CD4-positive, alpha-beta memory T cell (primary cell): ENCODE data around the gene NSRP1. TPM values are rescaled to one million over a fixed set of nuclear protein-coding genes. Genes with fewer than 3 reads are reported as not detected.

Source experiments
- CTCF ChIA-PET: fragments of 350-600 bp; sonication (Branson Sonifier 250); formaldehyde crosslinking; loops from one replicate; lab custom pipeline; 2021; ENCODE audit warnings: inconsistent platforms; ENCODE audit not compliant: partially characterized antibody; lab: Charles Lee
- POLR2A ChIA-PET: fragments of 350-600 bp; sonication (Branson Sonifier 250); formaldehyde crosslinking; loops from one replicate; lab custom pipeline; 2021; ENCODE audit not compliant: partially characterized antibody; lab: Charles Lee
- DNase-seq, 5 donors: peaks; one replicate each; pipeline versions ENCODE4 v3.0.0 to v3.0.0-alpha.2; 2020 to 2022; ENCODE audit warnings: mixed read lengths in 1 of 5
- H3K27ac ChIP-seq: one replicate; pipeline ENCODE4 v1.7.0; 2013; ENCODE audit warnings: low read depth, low read length
- H3K27me3 ChIP-seq: 2 replicates; pipeline ENCODE4 v1.7.0; 2013; ENCODE audit warnings: mild to moderate bottlenecking, low read length, moderate library complexity; ENCODE audit not compliant: insufficient read depth
- H3K36me3 ChIP-seq: 2 replicates; pipeline ENCODE4 v1.7.0; 2013; ENCODE audit warnings: mild to moderate bottlenecking, low read length, moderate library complexity; ENCODE audit not compliant: insufficient read depth
- H3K4me1 ChIP-seq: 2 replicates; pipeline ENCODE4 v1.7.0; 2013; ENCODE audit warnings: mild to moderate bottlenecking, low read length, moderate library complexity; ENCODE audit not compliant: insufficient read depth
- H3K4me3 ChIP-seq, 2 donors: one replicate each; pipeline ENCODE4 v1.7.0; 2013; ENCODE audit warnings: low read length in 2 of 2, mild to moderate bottlenecking in 1 of 2
- H3K9me3 ChIP-seq, 2 donors: one replicate each; pipeline ENCODE4 v1.7.0; 2013; ENCODE audit warnings: low read length in 2 of 2, control low read depth in 1 of 2; ENCODE audit not compliant: control insufficient read depth in 1 of 2
- H3K27ac Mint-ChIP-seq, 7 donors: one replicate each; pipeline ENCODE4 v1.8.0; 2020 to 2021; ENCODE audit warnings: mixed read lengths in 7 of 7, mild to moderate bottlenecking in 6 of 7, inconsistent platforms in 3 of 7, moderate library complexity in 3 of 7
- H3K27me3 Mint-ChIP-seq, 2 donors: one replicate each; pipeline ENCODE4 v1.8.0; 2020 to 2021; ENCODE audit warnings: mixed read lengths in 2 of 2
- H3K36me3 Mint-ChIP-seq, 2 donors: one replicate each; pipeline ENCODE4 v1.8.0; 2020 to 2021; ENCODE audit warnings: mixed read lengths in 2 of 2, inconsistent platforms in 1 of 2, mild to moderate bottlenecking in 1 of 2
- H3K4me1 Mint-ChIP-seq, 4 donors: one replicate each; pipeline ENCODE4 v1.8.0; 2020 to 2021; ENCODE audit warnings: mixed read lengths in 4 of 4, mild to moderate bottlenecking in 1 of 4
- H3K4me3 Mint-ChIP-seq, 8 donors: one replicate each; pipeline ENCODE4 v1.8.0; 2020 to 2021; ENCODE audit warnings: mixed read lengths in 8 of 8, mild to moderate bottlenecking in 7 of 8, moderate library complexity in 6 of 8, inconsistent platforms in 3 of 8
- H3K9me3 Mint-ChIP-seq, 8 donors: one replicate each; pipeline ENCODE4 v1.8.0; 2020 to 2021; ENCODE audit warnings: mixed read lengths in 8 of 8, mild to moderate bottlenecking in 5 of 8, inconsistent platforms in 3 of 8, moderate library complexity in 1 of 8
- intact Hi-C: fragments of 100-400 bp; cut with micrococcal nuclease; formaldehyde crosslinking; loops from one replicate; pipeline ENCODE4 v1.15.1; 2023
- polyA plus RNA-seq, 2 donors: library from polyadenylated mRNA; unstranded; fragments of 300-500 nt; fragmentation: Illumina TruSeq; gene quantifications; one replicate each; pipeline ENCODE4 v1.2.3, GENCODE V29; 2021
- total RNA-seq, 2 experiments: library from RNA; stranded (reverse); gene quantifications; one replicate each; pipeline ENCODE4 v1.2.3, GENCODE V29; 2021

NSRP1 gene
- total and polyA plus RNA-seq, 4 experiments from 2014 or later: 12.1 to 39.9 (median 31.8) TPM

GRCh38 chr17:30158896-30159625 lies 42.4 kb downstream of the NSRP1 start:
- Mint-ChIP-seq H3K4me3 (peak overlapping the region in 1 of 8 donors; percentile 59), H3K36me3 (peaks cover 48 to 53% of the 10 kb centered on the region in 2 donors), H3K27me3 (no peaks in the 10 kb centered on the region), H3K4me1 (peaks cover 19 to 46% (median 31%) of the 10 kb centered on the region in 4 donors), H3K27ac (peak overlapping the region in 1 of 7 donors; percentile 2), H3K9me3 (peaks cover 0 to 10% (median 6%) of the 10 kb centered on the region in 8 donors)
- CTCF ChIA-PET: no interaction called here
- no peak for DNase-seq
- Histone ChIP-seq H3K27ac (no peak overlapping the region), H3K27me3 (no peaks in the 10 kb centered on the region), H3K9me3 (no peaks in the 10 kb centered on the region), H3K4me1 (no peaks in the 10 kb centered on the region), H3K36me3 (peaks cover 3% of the 10 kb centered on the region), H3K4me3 (no peak overlapping the region)
- intact Hi-C loops: no loop called here
- POLR2A ChIA-PET: no interaction called here

GRCh38 chr17:30160419-30161172 lies 44.0 kb downstream of the NSRP1 start:
- H3K4me1 Mint-ChIP-seq: peaks cover 24 to 46% (median 32%) of the 10 kb centered on the region in 4 donors
- no peak overlapping the region for H3K27ac Mint-ChIP-seq
- no peak for DNase-seq
- no peaks in the 10 kb centered on the region for H3K9me3 ChIP-seq
- H3K4me3 Mint-ChIP-seq: no peak overlapping the region
- ChIA-PET POLR2A (no interaction called here), CTCF (no interaction called here)
- no peaks in the 10 kb centered on the region for H3K4me1 ChIP-seq
- H3K9me3 Mint-ChIP-seq: peaks cover 0 to 10% (median 6%) of the 10 kb centered on the region in 8 donors
- no peak overlapping the region for H3K4me3 ChIP-seq
- no peaks in the 10 kb centered on the region for H3K27me3 ChIP-seq
- peaks cover 3% of the 10 kb centered on the region for H3K36me3 ChIP-seq
- intact Hi-C loops: loop anchor here (10.0 kb wide), 1 partner anchor 114 kb away; no protein-coding TSS in a partner anchor
- no peaks in the 10 kb centered on the region for H3K27me3 Mint-ChIP-seq
- H3K36me3 Mint-ChIP-seq: peaks cover 48 to 56% of the 10 kb centered on the region in 2 donors
- H3K27ac ChIP-seq: no peak overlapping the region

GRCh38 chr17:30161601-30162000 lies 45.0 kb downstream of the NSRP1 start:
- Mint-ChIP-seq H3K9me3 (peaks cover 0 to 10% (median 6%) of the 10 kb centered on the region in 8 donors), H3K27me3 (no peaks in the 10 kb centered on the region), H3K27ac (no peak overlapping the region), H3K4me3 (no peak overlapping the region), H3K36me3 (peaks cover 47 to 57% of the 10 kb centered on the region in 2 donors), H3K4me1 (peaks cover 24 to 40% (median 31%) of the 10 kb centered on the region in 4 donors)
- Histone ChIP-seq H3K27me3 (no peaks in the 10 kb centered on the region), H3K4me3 (no peak overlapping the region), H3K9me3 (no peaks in the 10 kb centered on the region), H3K27ac (no peak overlapping the region), H3K36me3 (peaks cover 3% of the 10 kb centered on the region), H3K4me1 (no peaks in the 10 kb centered on the region)
- POLR2A ChIA-PET: no interaction called here
- intact Hi-C loops: loop anchor here (10.0 kb wide), 1 partner anchor 113 kb away; no protein-coding TSS in a partner anchor
- CTCF ChIA-PET: interaction anchor here (2.4 kb wide), 1 partner anchor 57 kb away, joined by 9 read pairs; no protein-coding TSS in a partner anchor
- no peak for DNase-seq

GRCh38 chr17:30164531-30164930 lies 47.9 kb downstream of the NSRP1 start:
- Histone ChIP-seq H3K27ac (no peak overlapping the region), H3K4me3 (no peak overlapping the region), H3K36me3 (peaks cover 3% of the 10 kb centered on the region), H3K27me3 (no peaks in the 10 kb centered on the region), H3K4me1 (no peaks in the 10 kb centered on the region), H3K9me3 (no peaks in the 10 kb centered on the region)
- no peak overlapping the region for H3K4me3 Mint-ChIP-seq
- ChIA-PET POLR2A (no interaction called here), CTCF (interaction anchor here (0.6 to 0.7 kb wide), 2 partner anchors 12 to 177 kb away, joined by 3 to 4 read pairs; no protein-coding TSS in a partner anchor)
- no peak overlapping the region for H3K27ac Mint-ChIP-seq
- peaks cover 5 to 19% (median 14%) of the 10 kb centered on the region in 4 donors for H3K4me1 Mint-ChIP-seq
- no peaks in the 10 kb centered on the region for H3K27me3 Mint-ChIP-seq
- H3K9me3 Mint-ChIP-seq: peaks cover 0 to 10% (median 6%) of the 10 kb centered on the region in 8 donors
- DNase-seq: no peak
- H3K36me3 Mint-ChIP-seq: peaks cover 37 to 40% of the 10 kb centered on the region in 2 donors
- intact Hi-C loops: loop anchor here (10.0 kb wide), 1 partner anchor 110 kb away; no protein-coding TSS in a partner anchor

- no peak for DNase-seq
- ChIA-PET CTCF (interaction anchor here (0.7 kb wide), 1 partner anchor 176 kb away, joined by 3 read pairs; no protein-coding TSS in a partner anchor), POLR2A (no interaction called here)
- Mint-ChIP-seq H3K9me3 (peaks cover 0 to 5% (median 2%) of the 10 kb centered on the region in 8 donors), H3K27me3 (no peaks in the 10 kb centered on the region), H3K27ac (peak overlapping the region in 1 of 7 donors; percentile 48), H3K4me1 (peaks cover 6 to 13% (median 12%) of the 10 kb centered on the region in 4 donors), H3K4me3 (no peak overlapping the region), H3K36me3 (peaks cover 32 to 34% of the 10 kb centered on the region in 2 donors)
- Histone ChIP-seq H3K27ac (no peak overlapping the region), H3K36me3 (peaks cover 3% of the 10 kb centered on the region), H3K27me3 (no peaks in the 10 kb centered on the region), H3K4me1 (no peaks in the 10 kb centered on the region), H3K4me3 (no peak overlapping the region), H3K9me3 (no peaks in the 10 kb centered on the region)
- intact Hi-C loops: loop anchor here (10.0 kb wide), 1 partner anchor 110 kb away; no protein-coding TSS in a partner anchor
Observed at GRCh38 chr17:30165147-30165546, 48.5 kb downstream of the NSRP1 start.

- Mint-ChIP-seq H3K9me3 (no peaks in the 10 kb centered on the region), H3K4me3 (no peak overlapping the region), H3K27ac (peak overlapping the region in 1 of 7 donors; percentile 72), H3K36me3 (peaks cover 27 to 30% of the 10 kb centered on the region in 2 donors), H3K27me3 (no peaks in the 10 kb centered on the region), H3K4me1 (peaks cover 10 to 14% (median 13%) of the 10 kb centered on the region in 4 donors)
- CTCF ChIA-PET: interaction anchor here (1.1 kb wide), 1 partner anchor 61 kb away, joined by 3 read pairs; no protein-coding TSS in a partner anchor
- Histone ChIP-seq H3K27me3 (no peaks in the 10 kb centered on the region), H3K27ac (no peak overlapping the region), H3K9me3 (no peaks in the 10 kb centered on the region), H3K4me3 (no peak overlapping the region), H3K36me3 (no peaks in the 10 kb centered on the region), H3K4me1 (no peaks in the 10 kb centered on the region)
- intact Hi-C loops: loop anchor here (10.0 kb wide), 1 partner anchor 109 kb away; no protein-coding TSS in a partner anchor
- POLR2A ChIA-PET: no interaction called here
- DNase-seq: no peak
Observed at GRCh38 chr17:30165960-30166359, 49.3 kb downstream of the NSRP1 start.
